ENCODE data around the gene LRG1.

LRG1 gene

DNA sequence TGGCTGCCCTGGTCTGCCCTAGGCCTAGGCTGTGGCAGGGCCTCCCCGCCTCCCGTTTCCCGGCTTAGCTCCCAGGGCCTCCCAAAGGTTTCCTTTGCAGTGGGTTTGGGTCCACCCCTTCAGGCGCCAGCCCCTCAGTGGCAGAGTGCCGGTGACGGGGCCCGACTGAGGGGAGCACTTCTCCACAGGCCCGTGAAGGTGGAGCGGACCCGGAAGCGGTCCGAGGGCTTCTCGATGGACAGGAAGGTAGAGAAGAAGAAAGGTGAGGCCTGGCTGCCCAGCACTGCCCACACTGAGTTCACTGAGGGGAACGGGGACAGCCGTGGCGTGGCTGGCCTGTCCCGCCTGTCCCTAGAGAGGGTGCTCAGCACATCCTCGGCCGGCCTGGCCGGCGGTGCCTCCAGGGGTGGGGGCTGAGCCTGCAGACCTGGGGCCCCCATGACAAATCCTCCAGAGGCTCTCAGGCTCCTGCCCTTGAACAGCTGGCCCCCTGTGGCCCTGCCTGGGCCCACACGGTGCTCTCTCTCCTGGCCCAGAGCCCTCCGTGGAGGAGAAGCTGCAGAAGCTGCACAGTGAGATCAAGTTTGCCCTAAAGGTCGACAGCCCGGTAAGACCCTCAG is 42.0 kb downstream of the LRG1 start:
- TF ChIP-seq, protein P1, sequence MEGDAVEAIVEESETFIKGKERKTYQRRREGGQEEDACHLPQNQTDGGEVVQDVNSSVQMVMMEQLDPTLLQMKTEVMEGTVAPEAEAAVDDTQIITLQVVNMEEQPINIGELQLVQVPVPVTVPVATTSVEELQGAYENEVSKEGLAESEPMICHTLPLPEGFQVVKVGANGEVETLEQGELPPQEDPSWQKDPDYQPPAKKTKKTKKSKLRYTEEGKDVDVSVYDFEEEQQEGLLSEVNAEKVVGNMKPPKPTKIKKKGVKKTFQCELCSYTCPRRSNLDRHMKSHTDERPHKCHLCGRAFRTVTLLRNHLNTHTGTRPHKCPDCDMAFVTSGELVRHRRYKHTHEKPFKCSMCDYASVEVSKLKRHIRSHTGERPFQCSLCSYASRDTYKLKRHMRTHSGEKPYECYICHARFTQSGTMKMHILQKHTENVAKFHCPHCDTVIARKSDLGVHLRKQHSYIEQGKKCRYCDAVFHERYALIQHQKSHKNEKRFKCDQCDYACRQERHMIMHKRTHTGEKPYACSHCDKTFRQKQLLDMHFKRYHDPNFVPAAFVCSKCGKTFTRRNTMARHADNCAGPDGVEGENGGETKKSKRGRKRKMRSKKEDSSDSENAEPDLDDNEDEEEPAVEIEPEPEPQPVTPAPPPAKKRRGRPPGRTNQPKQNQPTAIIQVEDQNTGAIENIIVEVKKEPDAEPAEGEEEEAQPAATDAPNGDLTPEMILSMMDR (conservative IDR thresholded peaks at IDR 0.05; ENCODE audit: low read depth): no peak
- ChIA-PET POLR2A (ENCODE audit: low non-redundant PET) (no interaction called here), CTCF (interaction anchor here (0.7 to 1.9 kb wide), 3 partner anchors 26 to 230 kb away, joined by 3 to 4 read pairs (median 3); no protein-coding TSS in a partner anchor)
- no peak for DNase-seq (ENCODE audit: low spot score)
- H3K27ac ChIP-seq: peak overlapping the region; percentile 3; the same call in 1 of the 2 replicates

DNA sequence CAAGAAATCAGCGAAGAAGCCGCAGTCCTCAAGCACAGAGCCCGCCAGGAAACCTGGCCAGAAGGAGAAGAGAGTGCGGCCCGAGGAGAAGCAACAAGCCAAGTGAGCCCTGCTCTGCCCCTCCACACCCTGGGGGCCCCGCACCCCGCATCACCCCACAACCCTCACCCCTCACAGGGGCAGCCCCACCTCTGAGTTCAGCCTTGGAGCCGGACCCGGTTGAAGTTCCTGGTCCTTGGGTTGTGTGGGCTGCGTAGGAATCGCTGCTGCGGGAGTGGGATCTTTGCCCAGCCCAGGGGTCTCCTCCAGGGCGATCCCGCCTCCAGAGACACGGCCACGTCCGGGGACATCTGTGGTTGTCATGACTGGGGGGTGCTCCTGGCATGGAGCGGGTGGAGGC is 43.5 kb downstream of the LRG1 start:
- TF ChIP-seq, protein P1 (conservative IDR thresholded peaks at IDR 0.05; ENCODE audit: low read depth): no peak
- H3K27ac ChIP-seq: no peak overlapping the region; the same call in 1 of the 2 replicates
- ChIA-PET POLR2A (ENCODE audit: low non-redundant PET) (interaction anchor here (0.6 kb wide), 1 partner anchor 24 kb away, joined by 3 read pairs; the partner anchor contains the start of gene HDGFL2), CTCF (interaction anchor here (0.6 kb wide), 1 partner anchor 493 kb away, joined by 3 read pairs; no protein-coding TSS in a partner anchor)
- no peak for DNase-seq (ENCODE audit: low spot score)

DNA sequence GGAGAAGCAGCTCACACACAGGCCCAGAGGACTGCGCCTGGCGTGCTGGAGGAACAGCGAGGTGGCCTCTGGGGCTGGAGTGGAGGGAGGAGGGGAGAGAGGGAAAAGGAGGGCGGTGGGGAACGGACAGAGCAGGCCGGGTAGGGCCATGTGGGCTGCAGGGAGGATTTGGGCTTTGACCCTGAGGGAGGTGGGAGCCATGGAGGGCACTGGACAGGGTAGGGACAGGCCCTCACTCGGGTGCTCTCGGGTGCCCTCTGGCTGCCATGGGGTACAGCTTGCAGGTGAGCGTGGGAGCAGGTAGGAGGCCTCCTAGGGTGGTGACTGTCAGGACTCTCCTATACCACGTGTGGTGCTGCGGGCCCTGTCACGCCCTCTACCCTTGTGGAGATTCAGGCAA is 44.4 kb downstream of the LRG1 start:
- TF ChIP-seq, protein P1 (conservative IDR thresholded peaks at IDR 0.05; ENCODE audit: low read depth): peak; percentile 56
- ChIA-PET CTCF (interaction anchor here (0.6 to 1.1 kb wide), 4 partner anchors 8 to 1103 kb away, joined by 3 to 6 read pairs (median 4); no protein-coding TSS in a partner anchor), POLR2A (ENCODE audit: low non-redundant PET) (no interaction called here)
- peak; percentile 53 for DNase-seq (ENCODE audit: low spot score)
- H3K27ac ChIP-seq: peak overlapping the region; percentile 9

DNA sequence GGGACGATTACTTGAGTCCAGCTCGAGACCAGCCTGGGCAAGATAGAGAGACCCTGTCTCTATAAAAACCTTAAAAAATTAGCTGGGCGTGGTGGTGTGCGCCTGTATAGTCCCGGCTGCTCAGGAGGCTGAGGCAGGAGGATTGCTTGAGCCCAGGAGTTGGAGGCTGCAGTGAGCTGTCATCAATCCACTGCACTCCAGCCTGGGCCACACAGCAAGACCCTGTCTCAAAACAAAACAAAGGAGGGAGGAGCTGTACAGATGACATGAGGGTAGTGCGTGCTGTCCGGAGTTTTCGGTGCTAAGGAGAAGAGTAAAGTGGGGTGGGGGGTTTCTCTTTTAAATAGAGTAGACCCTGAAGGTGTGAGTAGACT is 45.2 kb downstream of the LRG1 start:
- TF ChIP-seq, protein P1 (conservative IDR thresholded peaks at IDR 0.05; ENCODE audit: low read depth): no peak
- no peak for DNase-seq (ENCODE audit: low spot score)
- H3K27ac ChIP-seq: 0 out of 2 replicates have a peak overlapping the region, but pooled peaks have one; percentile 9
- ChIA-PET CTCF (no interaction called here), POLR2A (ENCODE audit: low non-redundant PET) (no interaction called here)

DNA sequence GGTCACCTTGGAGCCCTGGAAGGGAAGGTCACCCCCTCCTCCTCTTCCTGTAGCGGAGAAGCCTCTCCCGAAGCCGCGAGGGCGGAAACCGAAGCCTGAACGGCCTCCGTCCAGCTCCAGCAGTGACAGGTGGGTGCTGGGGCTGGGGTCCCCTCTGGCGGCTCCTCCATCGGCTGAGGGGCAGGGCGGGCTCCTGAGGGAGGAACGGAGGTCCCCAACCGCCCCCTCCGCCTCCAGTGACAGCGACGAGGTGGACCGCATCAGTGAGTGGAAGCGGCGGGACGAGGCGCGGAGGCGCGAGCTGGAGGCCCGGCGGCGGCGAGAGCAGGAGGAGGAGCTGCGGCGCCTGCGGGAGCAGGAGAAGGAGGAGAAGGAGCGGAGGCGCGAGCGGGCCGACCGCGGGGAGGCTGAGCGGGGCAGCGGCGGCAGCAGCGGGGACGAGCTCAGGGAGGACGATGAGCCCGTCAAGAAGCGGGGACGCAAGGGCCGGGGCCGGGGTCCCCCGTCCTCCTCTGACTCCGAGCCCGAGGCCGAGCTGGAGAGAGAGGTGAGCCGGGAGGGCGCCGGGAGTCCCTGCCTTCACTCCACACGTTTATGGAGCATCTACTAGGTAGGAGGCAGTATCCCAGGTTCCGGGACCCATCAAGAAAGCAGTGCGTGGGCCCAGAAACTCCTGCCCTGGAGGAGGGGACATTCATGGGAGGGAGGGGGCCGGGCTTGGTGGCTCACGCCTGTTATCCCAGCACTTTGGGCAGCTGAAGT is 45.7 kb downstream of the LRG1 start:
- H3K27ac ChIP-seq: 0 out of 2 replicates have a peak overlapping the region, but pooled peaks have one; percentile 9
- TF ChIP-seq, protein P1 (conservative IDR thresholded peaks at IDR 0.05; ENCODE audit: low read depth): no peak
- ChIA-PET POLR2A (ENCODE audit: low non-redundant PET) (no interaction called here), CTCF (no interaction called here)
- DNase-seq (ENCODE audit: low spot score): no peak

DNA sequence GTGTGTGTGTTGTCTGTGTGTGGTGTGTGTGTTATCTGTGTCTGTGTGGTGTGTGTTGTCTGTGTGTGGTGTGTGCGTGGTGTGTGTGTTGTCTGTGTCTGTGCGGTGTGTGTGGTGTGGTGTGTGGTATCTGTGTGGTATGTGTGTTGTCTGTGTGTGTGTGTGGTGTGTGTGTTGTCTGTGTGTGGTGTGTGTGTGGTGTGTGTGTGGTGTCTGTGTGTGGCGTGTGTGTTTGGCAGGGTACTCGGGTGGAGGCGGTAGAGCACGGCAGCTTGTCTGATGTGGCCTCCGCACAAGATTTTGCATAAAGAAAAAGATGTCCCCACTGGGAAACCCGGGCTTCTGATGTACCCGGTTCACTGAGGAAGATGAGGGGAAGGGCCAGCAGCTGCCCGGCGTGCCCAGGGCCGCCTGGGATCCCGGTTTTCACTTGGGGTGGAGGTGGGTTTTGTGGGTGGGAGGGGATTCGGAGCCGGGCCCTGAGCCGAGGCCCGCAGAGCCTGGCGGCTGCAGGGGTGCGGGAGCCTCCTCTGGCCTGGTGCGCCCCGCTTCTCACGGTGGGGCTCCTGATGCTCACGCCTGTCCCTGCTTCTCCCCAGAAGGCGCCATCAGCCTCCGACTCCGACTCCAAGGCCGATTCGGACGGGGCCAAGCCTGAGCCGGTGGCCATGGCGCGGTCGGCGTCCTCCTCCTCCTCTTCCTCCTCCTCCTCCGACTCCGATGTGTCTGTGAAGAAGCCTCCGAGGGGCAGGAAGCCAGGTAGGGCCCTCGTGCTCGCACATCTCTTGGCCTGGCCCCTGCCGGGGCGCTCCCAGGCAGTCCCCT is 46.5 kb downstream of the LRG1 start:
- no peak for DNase-seq (ENCODE audit: low spot score)
- ChIA-PET POLR2A (ENCODE audit: low non-redundant PET) (no interaction called here), CTCF (interaction anchor here (0.7 kb wide), 1 partner anchor 128 kb away, joined by 3 read pairs; no protein-coding TSS in a partner anchor)
- no peak overlapping the region; the same call in 1 of the 2 replicates for H3K27ac ChIP-seq
- TF ChIP-seq, protein P1 (conservative IDR thresholded peaks at IDR 0.05; ENCODE audit: low read depth): no peak

All from RWPE1 (cell line).